ENCODE measurements around the gene RFX4. TPM values are rescaled to one million over a fixed set of nuclear protein-coding genes. Genes with fewer than 3 reads are reported as not detected.

Gene RFX4
- total and polyA plus RNA-seq, 2 of the 13 experiments (the other 11 are each of a cell fraction or from before 2014, with no cell fraction given) = not detected

- Histone ChIP-seq H2AFZ (ENCODE audit: low read length) (no peak overlapping the region), H3K4me3 (replicated peaks in 1 of 3; ENCODE audit: insufficient read depth in 1 of 3, low read depth in 2 of 3, low read length in 3 of 3) (no peak overlapping the region), H3K36me3 (replicated peaks in 1 of 2; ENCODE audit: control insufficient read depth in 1 of 2, insufficient read depth in 2 of 2, low read length in 2 of 2) (no peaks in the 10 kb centered on the region), H3K79me2 (ENCODE audit: insufficient read depth, low read length) (no peaks in the 10 kb centered on the region), H3K9me3 (ENCODE audit: low read length) (no peaks in the 10 kb centered on the region), H4K20me1 (ENCODE audit: insufficient read depth, low read length) (no peaks in the 10 kb centered on the region), H3K4me2 (ENCODE audit: low read depth, low read length) (no peak overlapping the region), H3K9ac (ENCODE audit: insufficient read depth, low read depth, low read length) (no peak overlapping the region), H3K27ac (ENCODE audit: extremely low read length, insufficient read depth, low read length) (no peak overlapping the region), H3K27me3 (ENCODE audit: control insufficient read depth in 1 of 2, insufficient read depth in 2 of 2, low read length in 2 of 2) (no peaks in the 10 kb centered on the region; a peak in 1 of 5 replicates), H3K4me1 (ENCODE audit: insufficient read depth, low read length) (no peaks in the 10 kb centered on the region)
- TF ChIP-seq TFE3 (CRISPR knock-in tag; IDR thresholded peaks at IDR 0.05) = no peak
- no peak for TF ChIP-seq ARID2 (CRISPR knock-in tag; IDR thresholded peaks at IDR 0.05; ENCODE audit: borderline replicate concordance)
- no peak for TF ChIP-seq NFKBIZ (CRISPR knock-in tag; IDR thresholded peaks at IDR 0.05)
- no peak for TF ChIP-seq CENPT (CRISPR knock-in tag; IDR thresholded peaks at IDR 0.05; ENCODE audit: low read depth)
- no peak for TF ChIP-seq ZNF317 (CRISPR knock-in tag; IDR thresholded peaks at IDR 0.05)
- no peak for TF ChIP-seq MYNN (CRISPR knock-in tag; IDR thresholded peaks at IDR 0.05; ENCODE audit: low read depth)
- TF ChIP-seq SMC3 (IDR thresholded peaks at IDR 0.05; ENCODE audit: low read length) = no peak
- no peak for TF ChIP-seq ZNF558 (CRISPR knock-in tag; IDR thresholded peaks at IDR 0.05; ENCODE audit: borderline replicate concordance)
- no peak for TF ChIP-seq ZBTB37 (CRISPR knock-in tag; IDR thresholded peaks at IDR 0.05)
- TF ChIP-seq ZNF441 (CRISPR knock-in tag; IDR thresholded peaks at IDR 0.05; ENCODE audit: borderline replicate concordance) = no peak
- no peak for TF ChIP-seq ZNF24 (IDR thresholded peaks at IDR 0.05)
- TF ChIP-seq KDM1A (CRISPR knock-in tag; IDR thresholded peaks at IDR 0.05) = no peak
- no peak for TF ChIP-seq KDM6A (CRISPR knock-in tag; IDR thresholded peaks at IDR 0.05; ENCODE audit: low read depth)
- TF ChIP-seq RBAK (CRISPR knock-in tag; IDR thresholded peaks at IDR 0.05) = no peak
- BruUV-seq (replicated peaks) = no TSS peak
- intact Hi-C loops (cut with micrococcal nuclease; ENCODE audit: unreplicated experiment) (no loop called here), in situ Hi-C loops (cut with HindIII; ENCODE audit: extremely low pct_ligation_motif_present, low pct_unique_long_range_greater_than_20kb) (no loop called here)
- FAIRE-seq (no peak), ATAC-seq (no peak), DNase-seq (ENCODE audit: low spot score) (no peak)
- ChIA-PET CTCF (ENCODE audit: low intra/inter-chr PET ratio, low total read pairs) (no interaction called here), POLR2A (no interaction called here)
- WGBS (ENCODE audit: low lambda C conversion rate) = 28% methylated on average over 7 of the region's 7 CpGs
Measured at GRCh38 chr12:106652510-106653015, 69.8 kb downstream of the RFX4 start.
